SK-N-SH (cell line): ENCODE data around the gene ARID5A.

ENCODE experiments used
- EZH2phosphoT487 ChIP-seq: fragments of 200-600 bp; sonication (generic); IDR thresholded peaks from 2 replicates; pipeline ENCODE4 v1.6.1; 2017; ENCODE audit warnings: low read depth, mixed run types, mild to moderate bottlenecking, antibody characterized with exemption, moderate library complexity, borderline replicate concordance
- FOXJ3 ChIP-seq: sonication (generic); formaldehyde crosslinking; IDR thresholded peaks from 2 replicates; pipeline ENCODE4 v1.5.1; 2020; ENCODE audit warnings: mild to moderate bottlenecking, missing genetic modification reagents
- GABPA ChIP-seq: IDR thresholded peaks from 2 replicates; pipeline ENCODE4 v1.4.0; 2012; ENCODE audit warnings: low read depth, mild to moderate bottlenecking
- RXRA ChIP-seq: IDR thresholded peaks from 2 replicates; pipeline ENCODE4 v1.4.0; 2012; ENCODE audit warnings: low read depth, mild to moderate bottlenecking, borderline replicate concordance
- SIN3A ChIP-seq: IDR thresholded peaks from 2 replicates; pipeline ENCODE4 v1.6.1; 2012; ENCODE audit warnings: low read depth, mild to moderate bottlenecking, low read length, moderate library complexity, borderline replicate concordance
- SMC3 ChIP-seq: IDR thresholded peaks from 2 replicates; pipeline ENCODE4 v1.6.1; 2012; ENCODE audit warnings: low read depth, low read length, improper control_type of control experiment
- TAF1 ChIP-seq: IDR thresholded peaks from 2 replicates; pipeline ENCODE4 v1.6.1; 2012; ENCODE audit warnings: low read depth, mild to moderate bottlenecking, low read length, moderate library complexity, borderline replicate concordance
- TF ChIP-seq, protein P1 (sequence below): fragments of 200-600 bp; sonication (generic); IDR thresholded peaks from 2 replicates; pipeline ENCODE4 v1.6.1; 2017; ENCODE audit warnings: antibody characterized with exemption, mild to moderate bottlenecking, moderate library complexity
- TF ChIP-seq, protein P2 (sequence below): IDR thresholded peaks from 2 replicates; pipeline ENCODE4 v1.4.0; 2012; ENCODE audit warnings: low read depth
- TF ChIP-seq, protein P3 (sequence below): fragments of 150-350 bp; IDR thresholded peaks from 2 replicates; pipeline ENCODE4 v1.6.1; 2016; ENCODE audit warnings: mild to moderate bottlenecking, low read depth, low read length
- TF ChIP-seq, protein P4 (sequence below): IDR thresholded peaks from 2 replicates; pipeline ENCODE4 v1.4.0; 2012; ENCODE audit warnings: low read depth, borderline replicate concordance

DNA sequence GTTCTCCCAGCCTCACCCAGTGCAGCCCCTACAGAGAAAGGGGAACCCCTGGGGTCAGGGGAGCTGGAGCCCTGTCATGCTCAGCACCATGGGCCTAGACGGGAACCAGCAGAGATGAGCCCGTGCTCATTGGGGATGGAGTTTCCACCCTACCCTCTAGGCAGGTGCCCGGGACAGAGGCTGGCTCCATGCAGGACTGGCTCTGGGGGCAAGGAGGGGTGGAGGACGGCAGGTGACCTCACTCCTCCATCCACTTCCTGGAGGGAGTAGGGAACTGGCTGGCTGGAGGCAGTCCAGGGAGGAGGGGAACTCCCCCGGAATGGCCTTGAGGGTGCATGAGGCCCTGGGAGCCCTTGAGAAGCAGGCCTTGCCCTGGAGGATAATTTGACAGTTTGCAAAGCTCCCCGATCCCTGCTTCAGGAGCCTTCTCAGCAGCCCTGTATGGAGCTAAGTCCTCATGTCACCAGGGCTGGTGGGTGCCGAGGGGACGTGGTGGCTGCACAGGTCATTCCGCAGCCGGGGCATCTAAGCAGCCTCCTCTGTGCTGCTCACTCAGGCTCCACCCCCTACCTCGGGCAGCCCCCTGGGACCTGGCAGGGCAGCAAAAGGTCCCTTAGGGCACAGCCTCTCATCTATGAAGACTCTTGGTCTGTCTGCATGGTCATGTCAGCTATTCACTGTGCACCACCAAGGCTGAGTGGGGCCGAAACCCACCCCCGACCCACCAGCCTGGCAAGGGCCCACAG, 33.5 kb upstream of the ARID5A start:
- TF ChIP-seq, protein P1, sequence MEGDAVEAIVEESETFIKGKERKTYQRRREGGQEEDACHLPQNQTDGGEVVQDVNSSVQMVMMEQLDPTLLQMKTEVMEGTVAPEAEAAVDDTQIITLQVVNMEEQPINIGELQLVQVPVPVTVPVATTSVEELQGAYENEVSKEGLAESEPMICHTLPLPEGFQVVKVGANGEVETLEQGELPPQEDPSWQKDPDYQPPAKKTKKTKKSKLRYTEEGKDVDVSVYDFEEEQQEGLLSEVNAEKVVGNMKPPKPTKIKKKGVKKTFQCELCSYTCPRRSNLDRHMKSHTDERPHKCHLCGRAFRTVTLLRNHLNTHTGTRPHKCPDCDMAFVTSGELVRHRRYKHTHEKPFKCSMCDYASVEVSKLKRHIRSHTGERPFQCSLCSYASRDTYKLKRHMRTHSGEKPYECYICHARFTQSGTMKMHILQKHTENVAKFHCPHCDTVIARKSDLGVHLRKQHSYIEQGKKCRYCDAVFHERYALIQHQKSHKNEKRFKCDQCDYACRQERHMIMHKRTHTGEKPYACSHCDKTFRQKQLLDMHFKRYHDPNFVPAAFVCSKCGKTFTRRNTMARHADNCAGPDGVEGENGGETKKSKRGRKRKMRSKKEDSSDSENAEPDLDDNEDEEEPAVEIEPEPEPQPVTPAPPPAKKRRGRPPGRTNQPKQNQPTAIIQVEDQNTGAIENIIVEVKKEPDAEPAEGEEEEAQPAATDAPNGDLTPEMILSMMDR: no peak
- TF ChIP-seq RXRA: no peak
- TF ChIP-seq, protein P2, sequence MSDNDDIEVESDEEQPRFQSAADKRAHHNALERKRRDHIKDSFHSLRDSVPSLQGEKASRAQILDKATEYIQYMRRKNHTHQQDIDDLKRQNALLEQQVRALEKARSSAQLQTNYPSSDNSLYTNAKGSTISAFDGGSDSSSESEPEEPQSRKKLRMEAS: no peak
- TF ChIP-seq TAF1: no peak
- TF ChIP-seq SIN3A: no peak
- TF ChIP-seq EZH2phosphoT487: no peak
- TF ChIP-seq, protein P3, sequence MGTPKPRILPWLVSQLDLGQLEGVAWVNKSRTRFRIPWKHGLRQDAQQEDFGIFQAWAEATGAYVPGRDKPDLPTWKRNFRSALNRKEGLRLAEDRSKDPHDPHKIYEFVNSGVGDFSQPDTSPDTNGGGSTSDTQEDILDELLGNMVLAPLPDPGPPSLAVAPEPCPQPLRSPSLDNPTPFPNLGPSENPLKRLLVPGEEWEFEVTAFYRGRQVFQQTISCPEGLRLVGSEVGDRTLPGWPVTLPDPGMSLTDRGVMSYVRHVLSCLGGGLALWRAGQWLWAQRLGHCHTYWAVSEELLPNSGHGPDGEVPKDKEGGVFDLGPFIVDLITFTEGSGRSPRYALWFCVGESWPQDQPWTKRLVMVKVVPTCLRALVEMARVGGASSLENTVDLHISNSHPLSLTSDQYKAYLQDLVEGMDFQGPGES: no peak
- TF ChIP-seq, protein P4, sequence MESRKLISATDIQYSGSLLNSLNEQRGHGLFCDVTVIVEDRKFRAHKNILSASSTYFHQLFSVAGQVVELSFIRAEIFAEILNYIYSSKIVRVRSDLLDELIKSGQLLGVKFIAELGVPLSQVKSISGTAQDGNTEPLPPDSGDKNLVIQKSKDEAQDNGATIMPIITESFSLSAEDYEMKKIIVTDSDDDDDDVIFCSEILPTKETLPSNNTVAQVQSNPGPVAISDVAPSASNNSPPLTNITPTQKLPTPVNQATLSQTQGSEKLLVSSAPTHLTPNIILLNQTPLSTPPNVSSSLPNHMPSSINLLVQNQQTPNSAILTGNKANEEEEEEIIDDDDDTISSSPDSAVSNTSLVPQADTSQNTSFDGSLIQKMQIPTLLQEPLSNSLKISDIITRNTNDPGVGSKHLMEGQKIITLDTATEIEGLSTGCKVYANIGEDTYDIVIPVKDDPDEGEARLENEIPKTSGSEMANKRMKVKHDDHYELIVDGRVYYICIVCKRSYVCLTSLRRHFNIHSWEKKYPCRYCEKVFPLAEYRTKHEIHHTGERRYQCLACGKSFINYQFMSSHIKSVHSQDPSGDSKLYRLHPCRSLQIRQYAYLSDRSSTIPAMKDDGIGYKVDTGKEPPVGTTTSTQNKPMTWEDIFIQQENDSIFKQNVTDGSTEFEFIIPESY: no peak
- no peak for TF ChIP-seq GABPA
- TF ChIP-seq SMC3: no peak
- no peak for TF ChIP-seq FOXJ3 (CRISPR knock-in tag)
